GM12878 (cell line): ENCODE data around the gene NPAS2. TPM values are rescaled to one million over a fixed set of nuclear protein-coding genes. Genes with fewer than 3 reads are reported as not detected.

Experiments
- ATAC-seq: fragments of 200-7000 bp; cut with Tn5 transposase; 3 replicates; pipeline ENCODE4 v1.9.1; 2020; ENCODE audit warnings: mild to moderate bottlenecking, moderate library complexity
- BruUV-seq: library from RNA; stranded (reverse); fragments of 400-500 nt; replicated peaks from 2 replicates; lab custom pipeline; 2021; lab: Mats Ljungman, UMichigan
- CTCF ChIA-PET: fragments of 300-600 bp; sonication (Branson Sonifier 250); formaldehyde crosslinking; extraction: SDS; loops from one replicate; lab custom pipeline; 2021; ENCODE audit warnings: inconsistent platforms; lab: Yijun Ruan, JAX
- POLR2A ChIA-PET: fragments of 350-600 bp; formaldehyde crosslinking; extraction: SDS; loops from one replicate; lab custom pipeline; 2021; ENCODE audit warnings: inconsistent platforms; lab: Charles Lee
- RAD21 ChIA-PET: fragments of 300-600 bp; sonication (Branson Sonifier 250); formaldehyde crosslinking; loops from one replicate; lab custom pipeline; 2023; ENCODE audit warnings: antibody characterized with exemption; ENCODE audit not compliant: unreplicated experiment; lab: Charles Lee
- SMC1A ChIA-PET: fragments of 300-600 bp; sonication (Branson Sonifier 250); formaldehyde crosslinking; loops from one replicate; lab custom pipeline; 2023; ENCODE audit not compliant: unreplicated experiment, uncharacterized antibody; lab: Charles Lee
- DNase-seq: peaks from one replicate; pipeline ENCODE4 v3.0.0-alpha.2; 2011; ENCODE audit warnings: low read depth, low spot score
- FAIRE-seq: peaks from 3 replicates; lab custom pipeline; 2011; peaks lifted over from hg19 to GRCh38; lab: Jason Lieb, UNC
- H2AFZ ChIP-seq: 2 replicates; pipeline ENCODE4 v1.6.0; 2011; ENCODE audit warnings: low read depth, low read length, control low read depth; ENCODE audit not compliant: control insufficient read depth
- H3K27ac ChIP-seq: 2 replicates; pipeline ENCODE4 v1.5.1; 2011; ENCODE audit warnings: control low read depth; ENCODE audit not compliant: control insufficient read depth, insufficient read depth
- H3K27me3 ChIP-seq, 2 experiments: replicated peaks in 1 of 2; 2 replicates each; pipeline versions ENCODE4 v1.6.0 to v1.6.1; 2011; ENCODE audit warnings: low read length in 1 of 2; ENCODE audit not compliant: control insufficient read depth in 2 of 2, insufficient read depth in 2 of 2
- H3K36me3 ChIP-seq, 2 experiments: 2 replicates each; pipeline ENCODE4 v1.5.1; 2011; ENCODE audit warnings: low read length in 1 of 2; ENCODE audit not compliant: control insufficient read depth in 2 of 2, insufficient read depth in 2 of 2
- H3K4me1 ChIP-seq: 2 replicates; pipeline ENCODE4 v1.6.1; 2011; ENCODE audit warnings: mild to moderate bottlenecking, low read length, moderate library complexity, mixed read lengths; ENCODE audit not compliant: control insufficient read depth, insufficient read depth
- H3K4me2 ChIP-seq: 2 replicates; pipeline ENCODE4 v1.6.0; 2011; ENCODE audit warnings: control low read depth; ENCODE audit not compliant: control insufficient read depth, insufficient read depth
- H3K4me3 ChIP-seq: fragments of 200-600 bp; sonication (generic); 2 replicates; pipeline ENCODE4 v1.5.1; 2016
- H3K79me2 ChIP-seq: 2 replicates; pipeline ENCODE4 v1.6.0; 2011; ENCODE audit warnings: low read length; ENCODE audit not compliant: control insufficient read depth, insufficient read depth
- H3K9ac ChIP-seq: 2 replicates; pipeline ENCODE4 v1.8.0; 2011; ENCODE audit warnings: low read length, control low read depth, mixed read lengths; ENCODE audit not compliant: control insufficient read depth, insufficient read depth
- H3K9me3 ChIP-seq: replicated peaks from 3 replicates; pipeline ENCODE4 v1.5.1; 2011; ENCODE audit warnings: mild to moderate bottlenecking, low read length; ENCODE audit not compliant: control insufficient read depth, insufficient read depth
- H4K20me1 ChIP-seq: 2 replicates; pipeline ENCODE4 v1.6.0; 2011; ENCODE audit not compliant: control insufficient read depth, insufficient read depth
- BCL11A ChIP-seq: IDR thresholded peaks from 2 replicates; pipeline ENCODE4 v1.6.1; 2011; ENCODE audit warnings: low read depth, low read length
- EED ChIP-seq: sonication (generic); IDR thresholded peaks from 2 replicates; pipeline ENCODE4 v1.6.1; 2016; ENCODE audit warnings: antibody characterized with exemption, low read depth
- GABPA ChIP-seq: IDR thresholded peaks from 2 replicates; pipeline ENCODE4 v1.6.1; 2014; ENCODE audit warnings: antibody characterized with exemption, low read depth, mild to moderate bottlenecking, inconsistent platforms
- HDAC6 ChIP-seq: fragments of 200-600 bp; sonication (generic); IDR thresholded peaks from one replicate; pipeline ENCODE4 v1.8.0; 2017; ENCODE audit warnings: antibody characterized with exemption; ENCODE audit not compliant: unreplicated experiment
- POU2F2 ChIP-seq: IDR thresholded peaks from 3 replicates; pipeline ENCODE4 v1.6.1; 2011; ENCODE audit warnings: low read depth, mild to moderate bottlenecking, low read length, borderline replicate concordance
- RFX5 ChIP-seq: IDR thresholded peaks from 2 replicates; pipeline ENCODE4 v1.6.1; 2011; ENCODE audit warnings: low read depth, low read length, improper control_type of control experiment
- SIN3A ChIP-seq: IDR thresholded peaks from 2 replicates; pipeline ENCODE4 v1.6.1; 2012; ENCODE audit warnings: low read depth, low read length, improper control_type of control experiment
- SP1 ChIP-seq: IDR thresholded peaks from one replicate; pipeline ENCODE4 v1.6.1; 2011; ENCODE audit warnings: low read depth, low read length
- TAF1 ChIP-seq: IDR thresholded peaks from 2 replicates; pipeline ENCODE4 v1.6.1; 2011; ENCODE audit warnings: mild to moderate bottlenecking, low read depth, low read length, borderline replicate concordance
- ZZZ3 ChIP-seq: IDR thresholded peaks from 2 replicates; pipeline ENCODE4 v1.6.1; 2011; ENCODE audit warnings: low read depth; ENCODE audit not compliant: control insufficient read depth, insufficient read length
- WGBS: methylation state at CpG from one replicate; pipeline ENCODE4 v1.1.6; 2016; ENCODE audit warnings: low lambda C conversion rate; ENCODE audit not compliant: insufficient replicate concordance, insufficient coverage; ENCODE audit errors: missing lambda C conversion rate; 5-methylcytosine and 5-hydroxymethylcytosine counted together
- in situ Hi-C: fragments of 300-500 bp; cut with MboI; formaldehyde crosslinking; loops from 9 replicates; pipeline ENCODE4 v1.14.3; 2018; ENCODE audit warnings: mixed read lengths
- intact Hi-C: fragments of 100-400 bp; cut with micrococcal nuclease; formaldehyde crosslinking; loops from one replicate; pipeline ENCODE4 v1.14.2; 2022; ENCODE audit not compliant: unreplicated experiment
- polyA plus RNA-seq, 11 experiments: library from polyadenylated mRNA; depleted of rRNA in 4 of 11; unstranded in 6 of 11; stranded (reverse) in 5 of 11; fragments of >200 nt; fragmentation: Nextera tagmentation in 4 of 11; fragmentation: Illumina TruSeq in 1 of 11; extraction: Ambion mirVana in 4 of 11; extraction: Trizol in 1 of 11; gene quantifications; 1 replicate in 1 of 11; 2 replicates in 10 of 11; pipeline versions ENCODE4 v1.2.1 to v1.2.3, GENCODE V29; 2011 to 2016; ENCODE audit warnings: inconsistent platforms in 2 of 11, missing spikeins in 2 of 11, low read depth in 1 of 11
- total RNA-seq, 4 experiments: library from RNA; depleted of rRNA in 3 of 4; stranded (reverse); fragments of >200 nt in 3 of 4; fragmentation: Illumina TruSeq in 1 of 4; extraction: Trizol in 1 of 4; gene quantifications; 2 replicates each; pipeline versions ENCODE4 v1.2.1 to v1.2.3, GENCODE V29; 2013 to 2021
- TF ChIP-seq, protein P1 (sequence below): IDR thresholded peaks from 2 replicates; pipeline ENCODE4 v1.6.1; 2012; ENCODE audit warnings: low read depth, low read length, improper control_type of control experiment
- TF ChIP-seq, protein P2 (sequence below): IDR thresholded peaks from 2 replicates; pipeline ENCODE4 v1.6.1; 2011; ENCODE audit warnings: low read depth, low read length, improper control_type of control experiment, borderline replicate concordance
- TF ChIP-seq, protein P3 (sequence below): fragments of 150-350 bp; IDR thresholded peaks from 2 replicates; pipeline ENCODE4 v1.6.1; 2016; ENCODE audit warnings: low read depth, low read length
- TF ChIP-seq, protein P4 (sequence below): IDR thresholded peaks from 2 replicates; pipeline ENCODE4 v1.6.1; 2012; ENCODE audit warnings: low read length, inconsistent platforms

Gene NPAS2
- total and polyA plus RNA-seq, 10 of the 15 experiments (the other 5 are each of a cell fraction or from before 2014, with no cell fraction given) = 0.08 TPM; not detected in 9

DNA sequence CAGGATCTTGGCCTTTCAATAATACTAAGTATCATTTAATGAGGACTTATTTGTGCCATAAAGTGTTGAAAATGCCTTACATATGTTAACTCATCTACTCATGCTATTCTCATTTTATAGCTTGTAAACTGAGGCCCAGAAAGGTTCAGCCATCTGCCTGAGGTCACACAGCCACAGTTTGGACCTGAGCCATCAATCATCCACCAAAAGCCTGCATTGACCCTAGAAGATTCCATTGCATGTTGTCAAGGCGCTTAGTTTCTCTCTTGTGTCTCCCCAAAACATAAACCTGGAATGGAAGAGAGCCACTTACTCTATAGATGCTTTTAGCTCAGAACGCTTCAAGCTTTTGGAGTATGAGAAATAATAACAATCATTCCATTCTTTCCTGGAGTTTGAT is 26.8 kb downstream of the NPAS2 start:
- no peak for DNase-seq
- WGBS = 57% methylated on average over 2 of the region's 2 CpGs
- ChIA-PET SMC1A (no interaction called here), CTCF (no interaction called here), POLR2A (no interaction called here), RAD21 (no interaction called here)
- in situ Hi-C loops = no loop called here
- Histone ChIP-seq H2AFZ (no peak overlapping the region), H3K79me2 (no peaks in the 10 kb centered on the region), H3K4me1 (no peaks in the 10 kb centered on the region), H3K9ac (no peak overlapping the region), H3K4me2 (no peak overlapping the region), H3K9me3 (no peaks in the 10 kb centered on the region), H3K36me3 (no peaks in the 10 kb centered on the region), H3K27ac (no peak overlapping the region), H4K20me1 (no peaks in the 10 kb centered on the region), H3K4me3 (no peak overlapping the region), H3K27me3 (no peaks in the 10 kb centered on the region)
- BruUV-seq = no TSS peak
- ATAC-seq = no peak
- intact Hi-C loops = no loop called here
- TF ChIP-seq POU2F2 = no peak
- no peak for TF ChIP-seq GABPA
- no peak for TF ChIP-seq HDAC6
- TF ChIP-seq, protein P1, sequence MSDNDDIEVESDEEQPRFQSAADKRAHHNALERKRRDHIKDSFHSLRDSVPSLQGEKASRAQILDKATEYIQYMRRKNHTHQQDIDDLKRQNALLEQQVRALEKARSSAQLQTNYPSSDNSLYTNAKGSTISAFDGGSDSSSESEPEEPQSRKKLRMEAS = no peak
- FAIRE-seq = no peak

DNA sequence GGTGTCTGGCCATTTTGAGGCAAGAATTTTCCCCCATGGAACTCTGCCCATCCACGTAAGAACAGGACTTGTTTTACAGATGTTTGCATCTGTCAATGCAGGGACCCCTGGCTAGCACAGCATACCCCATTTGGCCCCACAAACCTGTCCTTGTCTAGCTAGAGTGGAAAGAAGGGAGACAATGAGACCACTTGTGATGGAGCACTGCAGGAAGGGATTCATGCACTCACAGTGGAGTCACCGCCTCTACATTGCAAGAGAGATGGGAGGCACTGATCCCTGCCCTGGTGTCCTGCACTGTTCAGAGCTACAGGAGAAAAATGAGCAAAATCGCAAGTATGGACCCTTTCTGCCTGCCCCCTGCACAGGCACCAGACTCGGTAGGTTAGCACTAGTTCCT is 32.5 kb downstream of the NPAS2 start:
- in situ Hi-C loops = no loop called here
- ATAC-seq (no peak), FAIRE-seq (no peak), DNase-seq (no peak)
- 63% methylated on average over 4 of the region's 4 CpGs for WGBS
- intact Hi-C loops = no loop called here
- H3K4me1 ChIP-seq = no peaks in the 10 kb centered on the region
- no peak overlapping the region for H3K4me2 ChIP-seq
- H3K4me3 ChIP-seq = no peak overlapping the region
- no peaks in the 10 kb centered on the region for H3K79me2 ChIP-seq
- H3K9ac ChIP-seq = no peak overlapping the region
- BruUV-seq = no TSS peak
- H2AFZ ChIP-seq = no peak overlapping the region
- SMC1A ChIA-PET = no interaction called here
- H4K20me1 ChIP-seq = no peaks in the 10 kb centered on the region
- POLR2A ChIA-PET = no interaction called here
- H3K9me3 ChIP-seq = no peaks in the 10 kb centered on the region
- CTCF ChIA-PET = no interaction called here
- H3K27ac ChIP-seq = no peak overlapping the region
- H3K27me3 ChIP-seq = no peaks in the 10 kb centered on the region; a peak in 1 of 4 replicates
- no peaks in the 10 kb centered on the region for H3K36me3 ChIP-seq
- RAD21 ChIA-PET = no interaction called here
- no peak for TF ChIP-seq ZZZ3
- TF ChIP-seq, protein P2, sequence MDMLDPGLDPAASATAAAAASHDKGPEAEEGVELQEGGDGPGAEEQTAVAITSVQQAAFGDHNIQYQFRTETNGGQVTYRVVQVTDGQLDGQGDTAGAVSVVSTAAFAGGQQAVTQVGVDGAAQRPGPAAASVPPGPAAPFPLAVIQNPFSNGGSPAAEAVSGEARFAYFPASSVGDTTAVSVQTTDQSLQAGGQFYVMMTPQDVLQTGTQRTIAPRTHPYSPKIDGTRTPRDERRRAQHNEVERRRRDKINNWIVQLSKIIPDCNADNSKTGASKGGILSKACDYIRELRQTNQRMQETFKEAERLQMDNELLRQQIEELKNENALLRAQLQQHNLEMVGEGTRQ = no peak
- TF ChIP-seq, protein P3, sequence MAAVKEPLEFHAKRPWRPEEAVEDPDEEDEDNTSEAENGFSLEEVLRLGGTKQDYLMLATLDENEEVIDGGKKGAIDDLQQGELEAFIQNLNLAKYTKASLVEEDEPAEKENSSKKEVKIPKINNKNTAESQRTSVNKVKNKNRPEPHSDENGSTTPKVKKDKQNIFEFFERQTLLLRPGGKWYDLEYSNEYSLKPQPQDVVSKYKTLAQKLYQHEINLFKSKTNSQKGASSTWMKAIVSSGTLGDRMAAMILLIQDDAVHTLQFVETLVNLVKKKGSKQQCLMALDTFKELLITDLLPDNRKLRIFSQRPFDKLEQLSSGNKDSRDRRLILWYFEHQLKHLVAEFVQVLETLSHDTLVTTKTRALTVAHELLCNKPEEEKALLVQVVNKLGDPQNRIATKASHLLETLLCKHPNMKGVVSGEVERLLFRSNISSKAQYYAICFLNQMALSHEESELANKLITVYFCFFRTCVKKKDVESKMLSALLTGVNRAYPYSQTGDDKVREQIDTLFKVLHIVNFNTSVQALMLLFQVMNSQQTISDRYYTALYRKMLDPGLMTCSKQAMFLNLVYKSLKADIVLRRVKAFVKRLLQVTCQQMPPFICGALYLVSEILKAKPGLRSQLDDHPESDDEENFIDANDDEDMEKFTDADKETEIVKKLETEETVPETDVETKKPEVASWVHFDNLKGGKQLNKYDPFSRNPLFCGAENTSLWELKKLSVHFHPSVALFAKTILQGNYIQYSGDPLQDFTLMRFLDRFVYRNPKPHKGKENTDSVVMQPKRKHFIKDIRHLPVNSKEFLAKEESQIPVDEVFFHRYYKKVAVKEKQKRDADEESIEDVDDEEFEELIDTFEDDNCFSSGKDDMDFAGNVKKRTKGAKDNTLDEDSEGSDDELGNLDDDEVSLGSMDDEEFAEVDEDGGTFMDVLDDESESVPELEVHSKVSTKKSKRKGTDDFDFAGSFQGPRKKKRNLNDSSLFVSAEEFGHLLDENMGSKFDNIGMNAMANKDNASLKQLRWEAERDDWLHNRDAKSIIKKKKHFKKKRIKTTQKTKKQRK = no peak
- TF ChIP-seq SIN3A = no peak
- no peak for TF ChIP-seq TAF1
- TF ChIP-seq, protein P4, sequence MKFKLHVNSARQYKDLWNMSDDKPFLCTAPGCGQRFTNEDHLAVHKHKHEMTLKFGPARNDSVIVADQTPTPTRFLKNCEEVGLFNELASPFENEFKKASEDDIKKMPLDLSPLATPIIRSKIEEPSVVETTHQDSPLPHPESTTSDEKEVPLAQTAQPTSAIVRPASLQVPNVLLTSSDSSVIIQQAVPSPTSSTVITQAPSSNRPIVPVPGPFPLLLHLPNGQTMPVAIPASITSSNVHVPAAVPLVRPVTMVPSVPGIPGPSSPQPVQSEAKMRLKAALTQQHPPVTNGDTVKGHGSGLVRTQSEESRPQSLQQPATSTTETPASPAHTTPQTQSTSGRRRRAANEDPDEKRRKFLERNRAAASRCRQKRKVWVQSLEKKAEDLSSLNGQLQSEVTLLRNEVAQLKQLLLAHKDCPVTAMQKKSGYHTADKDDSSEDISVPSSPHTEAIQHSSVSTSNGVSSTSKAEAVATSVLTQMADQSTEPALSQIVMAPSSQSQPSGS = no peak
- TF ChIP-seq SP1 = no peak
- TF ChIP-seq RFX5 = no peak
- no peak for TF ChIP-seq BCL11A
- no peak for TF ChIP-seq EED
